ENCODE data around the gene USP6.

Gene USP6

DNA sequence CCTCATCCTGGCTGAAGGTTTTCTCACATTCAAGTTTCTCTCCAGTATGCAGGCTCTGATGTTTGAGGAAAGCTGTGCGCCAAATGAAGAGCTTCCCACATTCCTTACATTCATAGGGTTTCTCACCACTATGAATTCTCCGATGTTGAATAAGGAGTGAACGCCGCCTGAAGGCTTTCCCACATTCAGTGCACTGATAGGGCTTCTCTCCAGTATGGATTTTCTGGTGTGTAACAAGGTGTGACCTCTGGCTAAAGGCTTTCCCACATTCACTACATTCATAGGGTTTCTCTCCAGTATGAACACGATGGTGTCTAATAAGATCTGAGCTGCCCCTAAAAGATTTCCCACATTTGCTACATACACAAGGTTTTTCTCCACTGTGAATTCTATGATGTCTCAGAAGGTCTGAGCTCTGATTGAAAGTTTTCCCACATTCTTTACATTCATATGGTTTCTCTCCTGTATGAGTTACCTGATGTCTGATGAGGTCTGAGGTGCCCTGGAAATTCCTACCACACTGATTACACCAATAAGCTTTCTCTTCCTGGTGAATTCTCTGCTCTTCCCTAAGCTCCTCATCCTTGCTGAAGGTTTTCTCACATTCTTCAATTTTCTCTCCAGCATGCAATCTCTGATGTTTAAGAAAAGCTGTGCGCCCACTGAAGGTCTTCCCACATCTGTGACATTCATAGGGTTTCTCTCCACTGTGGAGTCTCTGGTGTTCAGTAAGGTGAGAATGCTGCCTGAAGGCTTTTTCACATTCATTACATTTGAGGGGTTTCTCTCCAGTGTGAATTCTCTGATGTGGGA, 67.0 kb downstream of the USP6 start:
- Histone ChIP-seq H3K27ac (no peak overlapping the region), H3K4me1 (ENCODE audit: control insufficient read depth in 1 of 2, insufficient read depth in 1 of 2, low read depth in 1 of 2, low read length in 1 of 2) (no peaks in the 10 kb centered on the region), H3K9me3 (peaks cover 62% of the 10 kb centered on the region), H3K36me3 (no peaks in the 10 kb centered on the region), H3K27me3 (no peaks in the 10 kb centered on the region), H3K4me3 (ENCODE audit: low read depth in 1 of 2, low read length in 1 of 2) (no peak overlapping the region)
- TF ChIP-seq, protein P1, sequence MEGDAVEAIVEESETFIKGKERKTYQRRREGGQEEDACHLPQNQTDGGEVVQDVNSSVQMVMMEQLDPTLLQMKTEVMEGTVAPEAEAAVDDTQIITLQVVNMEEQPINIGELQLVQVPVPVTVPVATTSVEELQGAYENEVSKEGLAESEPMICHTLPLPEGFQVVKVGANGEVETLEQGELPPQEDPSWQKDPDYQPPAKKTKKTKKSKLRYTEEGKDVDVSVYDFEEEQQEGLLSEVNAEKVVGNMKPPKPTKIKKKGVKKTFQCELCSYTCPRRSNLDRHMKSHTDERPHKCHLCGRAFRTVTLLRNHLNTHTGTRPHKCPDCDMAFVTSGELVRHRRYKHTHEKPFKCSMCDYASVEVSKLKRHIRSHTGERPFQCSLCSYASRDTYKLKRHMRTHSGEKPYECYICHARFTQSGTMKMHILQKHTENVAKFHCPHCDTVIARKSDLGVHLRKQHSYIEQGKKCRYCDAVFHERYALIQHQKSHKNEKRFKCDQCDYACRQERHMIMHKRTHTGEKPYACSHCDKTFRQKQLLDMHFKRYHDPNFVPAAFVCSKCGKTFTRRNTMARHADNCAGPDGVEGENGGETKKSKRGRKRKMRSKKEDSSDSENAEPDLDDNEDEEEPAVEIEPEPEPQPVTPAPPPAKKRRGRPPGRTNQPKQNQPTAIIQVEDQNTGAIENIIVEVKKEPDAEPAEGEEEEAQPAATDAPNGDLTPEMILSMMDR (IDR thresholded peaks at IDR 0.05): no peak

DNA sequence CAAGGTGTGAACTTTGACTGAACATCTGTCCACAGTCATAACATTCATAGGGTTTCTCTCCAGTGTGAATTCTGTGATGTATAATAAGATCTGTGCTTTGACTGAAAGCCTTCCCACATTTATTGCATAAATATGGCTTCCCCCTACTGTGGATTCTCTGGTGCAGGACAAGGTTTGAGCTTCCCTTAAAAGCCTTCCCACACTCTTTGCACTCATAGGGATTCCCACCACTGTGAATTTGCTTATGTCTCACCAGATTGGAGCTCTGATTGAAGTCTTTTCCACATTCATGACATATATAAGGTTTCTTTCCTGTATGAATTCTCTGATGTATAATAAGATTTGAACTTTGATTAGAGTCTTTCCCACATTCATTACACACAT, 67.6 kb downstream of the USP6 start:
- TF ChIP-seq, protein P1 (IDR thresholded peaks at IDR 0.05): no peak
- H3K27me3 ChIP-seq: no peaks in the 10 kb centered on the region
- no peaks in the 10 kb centered on the region for H3K36me3 ChIP-seq
- no peak overlapping the region for H3K4me3 ChIP-seq (ENCODE audit: low read depth in 1 of 2, low read length in 1 of 2)
- H3K27ac ChIP-seq: no peak overlapping the region
- H3K4me1 ChIP-seq (ENCODE audit: control insufficient read depth in 1 of 2, insufficient read depth in 1 of 2, low read depth in 1 of 2, low read length in 1 of 2): no peaks in the 10 kb centered on the region
- peaks cover 58% of the 10 kb centered on the region for H3K9me3 ChIP-seq

DNA sequence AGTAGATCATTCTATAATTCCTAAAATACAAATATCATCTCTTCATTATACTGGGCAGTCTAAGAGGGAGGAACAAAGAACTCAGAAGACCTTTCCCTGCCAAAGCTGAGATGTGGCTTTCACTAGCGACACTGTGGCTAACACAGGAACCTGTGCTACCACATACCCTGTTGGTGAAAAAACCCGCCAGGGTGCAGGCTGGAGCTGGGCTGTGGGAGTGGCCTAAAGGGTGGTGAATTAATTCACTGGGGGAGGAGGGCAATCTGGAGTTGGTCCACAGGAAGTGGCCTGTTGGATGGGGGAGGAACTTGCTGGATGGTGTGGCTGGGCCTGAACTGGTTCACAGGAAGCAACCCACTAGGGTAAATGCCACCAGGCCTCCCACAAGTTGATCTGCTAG, 68.5 kb downstream of the USP6 start:
- TF ChIP-seq, protein P1 (IDR thresholded peaks at IDR 0.05): no peak
- Histone ChIP-seq H3K36me3 (no peaks in the 10 kb centered on the region), H3K4me1 (ENCODE audit: control insufficient read depth in 1 of 2, insufficient read depth in 1 of 2, low read depth in 1 of 2, low read length in 1 of 2) (no peaks in the 10 kb centered on the region), H3K9me3 (peaks cover 51% of the 10 kb centered on the region), H3K27ac (no peak overlapping the region), H3K27me3 (no peaks in the 10 kb centered on the region), H3K4me3 (ENCODE audit: low read depth in 1 of 2, low read length in 1 of 2) (no peak overlapping the region)

DNA sequence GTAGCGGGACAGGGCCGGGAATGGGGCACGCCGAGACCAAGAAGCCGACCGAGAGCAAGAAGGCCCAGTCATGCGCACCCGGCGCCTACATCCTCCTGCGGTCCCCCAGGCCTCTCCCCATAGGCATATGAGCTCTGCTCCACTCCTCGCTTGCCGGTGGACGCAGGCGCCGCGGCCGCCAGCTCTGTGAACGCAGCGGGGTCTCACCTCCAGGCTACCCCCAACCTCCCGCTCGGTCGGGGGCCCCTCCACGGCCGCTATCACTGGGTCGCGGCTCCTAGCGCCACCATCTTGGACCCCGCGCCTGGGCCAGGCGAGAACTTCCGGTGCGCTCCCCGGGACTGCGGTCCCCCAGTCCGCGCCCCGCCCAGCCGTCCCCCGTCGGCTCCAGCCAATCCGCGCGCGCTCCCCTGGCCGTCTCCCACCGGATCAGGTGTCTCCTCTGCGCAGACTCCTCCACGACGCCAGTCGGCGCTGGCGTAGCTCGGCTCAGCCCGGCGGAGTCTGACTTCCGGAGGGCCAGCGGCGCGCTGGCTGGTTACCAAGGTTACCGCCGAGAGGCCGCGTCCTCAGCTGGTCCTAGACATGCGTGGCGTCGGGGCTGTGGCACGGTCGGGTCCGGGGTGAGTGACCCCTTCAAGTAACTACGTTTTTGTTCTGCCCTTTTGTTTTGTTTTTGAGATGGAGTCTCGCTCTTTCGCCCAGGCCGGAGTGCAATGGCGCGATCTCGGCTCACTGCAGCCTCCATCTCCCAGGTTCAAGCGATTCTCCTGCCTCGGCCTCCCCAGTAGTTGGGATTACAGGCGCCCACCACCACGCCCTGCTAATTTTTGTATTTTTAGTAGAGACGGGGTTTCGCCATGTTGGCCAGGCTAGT, 75.9 kb downstream of the USP6 start, which contains the start of gene ZNF594:
Gene ZNF594 (minus strand): TSS at position 328 of the 877 bp plus-strand sequence. CDS start 7,612 bp downstream, outside the sequence.
- Histone ChIP-seq H3K27me3 (no peaks in the 10 kb centered on the region), H3K36me3 (no peaks in the 10 kb centered on the region), H3K9me3 (peaks cover 3% of the 10 kb centered on the region), H3K27ac (no peak within 1 kb of the TSS), H3K4me1 (ENCODE audit: control insufficient read depth in 1 of 2, insufficient read depth in 1 of 2, low read depth in 1 of 2, low read length in 1 of 2) (peaks cover 4 to 11% of the 10 kb centered on the region in 2 experiments), H3K4me3 (ENCODE audit: low read depth in 1 of 2, low read length in 1 of 2) (peak within 1 kb of the TSS; percentile 59 to 75)
- TF ChIP-seq, protein P1 (IDR thresholded peaks at IDR 0.05): peak; percentile 10

DNA sequence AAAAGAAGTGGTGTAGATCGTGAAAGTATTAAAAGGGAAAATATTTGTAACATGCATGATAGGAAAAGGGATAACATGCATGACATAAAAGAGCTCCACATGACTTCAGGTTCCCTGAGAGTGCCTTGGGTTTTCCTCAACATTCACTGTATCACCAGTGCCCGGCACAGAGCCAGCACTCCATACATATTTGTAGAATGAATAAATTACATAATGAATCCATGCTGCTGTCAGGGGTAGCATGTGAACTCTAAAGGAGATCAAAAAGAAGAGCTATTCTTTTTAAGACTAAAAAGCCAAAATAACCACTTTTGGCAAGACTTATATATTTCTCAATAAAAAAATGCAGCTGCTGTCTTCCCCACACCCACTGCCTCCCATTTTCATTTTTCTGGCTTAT, 78.5 kb downstream of the USP6 start:
- no peaks in the 10 kb centered on the region for H3K36me3 ChIP-seq
- H3K9me3 ChIP-seq: no peaks in the 10 kb centered on the region
- H3K4me1 ChIP-seq (ENCODE audit: control insufficient read depth in 1 of 2, insufficient read depth in 1 of 2, low read depth in 1 of 2, low read length in 1 of 2): peaks cover 4 to 11% of the 10 kb centered on the region in 2 experiments
- H3K27me3 ChIP-seq: no peaks in the 10 kb centered on the region
- H3K27ac ChIP-seq: no peak overlapping the region
- no peak overlapping the region for H3K4me3 ChIP-seq (ENCODE audit: low read depth in 1 of 2, low read length in 1 of 2)
- TF ChIP-seq, protein P1 (IDR thresholded peaks at IDR 0.05): no peak
